GM23338 (cell line): ENCODE results near the gene RIT1.

ENCODE experiments used
- CREB1 ChIP-seq: fragments of 250-450 bp; sonication (Bioruptor Pico); IDR thresholded peaks from 2 replicates; pipeline ENCODE4 v1.5.0; 2020; ENCODE audit warnings: low read depth, mild to moderate bottlenecking, moderate library complexity
- CTCF ChIP-seq, 2 experiments: fragments of 200-600 bp in 1 of 2; sonication (generic) in 1 of 2; conservative IDR thresholded peaks; 2 replicates each; pipeline versions ENCODE4 v1.5.1 to v1.6.1; 2016 to 2017; ENCODE audit warnings: antibody characterized with exemption in 2 of 2, low read depth in 2 of 2, mild to moderate bottlenecking in 2 of 2, moderate library complexity in 1 of 2
- ETS1 ChIP-seq: IDR thresholded peaks from 2 replicates; pipeline ENCODE4 v1.6.1; 2016; ENCODE audit warnings: antibody characterized with exemption
- EZH2 ChIP-seq: fragments of 200-600 bp; sonication (generic); IDR thresholded peaks from one replicate; pipeline ENCODE4 v1.8.0; 2017; ENCODE audit warnings: antibody characterized with exemption, mild to moderate bottlenecking, low read depth; ENCODE audit not compliant: unreplicated experiment
- EZH2phosphoT487 ChIP-seq: fragments of 200-600 bp; sonication (generic); IDR thresholded peaks from one replicate; pipeline ENCODE4 v1.8.1; 2018; ENCODE audit warnings: antibody characterized with exemption; ENCODE audit not compliant: unreplicated experiment
- JUNB ChIP-seq: IDR thresholded peaks from one replicate; pipeline ENCODE4 v1.6.1; 2016; ENCODE audit warnings: antibody characterized with exemption; ENCODE audit not compliant: unreplicated experiment
- POLR2AphosphoS5 ChIP-seq: IDR thresholded peaks from 2 replicates; pipeline ENCODE4 v1.6.1; 2016; ENCODE audit warnings: antibody characterized with exemption, low read depth
- REST ChIP-seq: IDR thresholded peaks from one replicate; pipeline ENCODE4 v1.6.1; 2018; ENCODE audit warnings: antibody characterized with exemption; ENCODE audit not compliant: unreplicated experiment
- STAT1 ChIP-seq: IDR thresholded peaks from one replicate; pipeline ENCODE4 v1.6.1; 2016; ENCODE audit warnings: antibody characterized with exemption; ENCODE audit not compliant: unreplicated experiment
- ZNF114 ChIP-seq: fragments of 250-450 bp; sonication (Bioruptor Pico); IDR thresholded peaks from 2 replicates; pipeline ENCODE4 v1.5.0; 2020; ENCODE audit warnings: mild to moderate bottlenecking, moderate library complexity
- ZNF331 ChIP-seq: fragments of 250-450 bp; sonication (Bioruptor Pico); IDR thresholded peaks from 2 replicates; pipeline ENCODE4 v1.5.0; 2020; ENCODE audit warnings: low read depth, mild to moderate bottlenecking, moderate library complexity

GRCh38 chr1:155888481-155888880 lies 22.7 kb downstream of the RIT1 start:
- no peak for TF ChIP-seq EZH2phosphoT487
- no peak for TF ChIP-seq CTCF (conservative IDR thresholded peaks at IDR 0.05; ENCODE audit: low read depth in 2 of 2)
- no peak for TF ChIP-seq JUNB
- no peak for TF ChIP-seq POLR2AphosphoS5
- no peak for TF ChIP-seq EZH2
- TF ChIP-seq REST: no peak
- TF ChIP-seq ZNF114: no peak
- TF ChIP-seq ETS1: no peak
- no peak for TF ChIP-seq CREB1
- no peak for TF ChIP-seq ZNF331 (CRISPR knock-in tag)
- no peak for TF ChIP-seq STAT1
